ENCODE data around the gene ISL2. TPM values are rescaled to one million over a fixed set of nuclear protein-coding genes. Genes with fewer than 3 reads are reported as not detected.

The ISL2 gene
- total and polyA plus RNA-seq, 9 of the 15 experiments (the other 6 are each of a cell fraction or from before 2014, with no cell fraction given) = 0.15 to 23.7 (median 4.0) TPM

DNA sequence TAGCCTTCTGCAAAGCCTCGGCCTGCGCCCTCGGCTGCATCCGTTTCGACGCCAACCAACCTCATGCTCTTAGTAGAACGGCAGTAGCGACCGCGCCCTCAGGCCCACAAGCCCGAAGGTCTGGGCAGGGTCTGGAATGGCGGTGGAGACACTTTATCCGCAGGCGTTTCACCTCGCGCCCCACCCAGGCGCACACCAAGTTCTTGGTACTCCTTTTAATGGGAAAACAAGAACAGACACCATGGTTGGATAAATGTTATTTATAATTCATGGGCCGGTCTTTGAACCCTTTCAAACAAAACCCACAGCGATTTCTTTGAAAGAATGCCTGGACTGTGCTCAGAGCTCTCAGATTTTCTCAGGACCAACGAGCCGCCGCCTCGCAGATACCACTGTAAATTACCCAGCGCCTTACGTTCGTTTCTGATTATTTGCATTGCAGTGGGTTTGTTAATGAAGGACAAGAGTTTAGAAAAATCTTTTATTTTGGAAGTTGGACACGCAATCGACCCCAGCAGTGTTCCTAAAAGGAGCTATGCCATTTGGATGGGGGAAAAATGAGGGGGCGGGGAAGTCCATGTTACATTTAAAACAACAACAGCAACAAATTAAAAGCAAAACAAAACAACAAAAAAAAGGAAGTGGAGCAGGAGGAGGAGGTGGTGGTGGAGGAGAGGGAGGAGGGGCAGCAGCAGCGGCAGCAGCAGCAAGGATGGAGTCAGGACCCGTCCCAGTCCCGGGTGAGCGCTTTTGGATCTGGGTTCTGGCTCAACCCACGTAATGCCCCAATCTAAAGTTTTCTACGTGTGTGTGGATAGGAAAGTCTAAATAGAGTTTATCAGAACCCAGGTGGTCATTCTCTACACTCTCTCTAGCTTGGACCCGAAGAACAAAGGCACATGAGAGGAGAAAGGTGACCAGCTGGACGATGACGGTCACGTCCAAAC, 993 bp upstream of the ISL2 start (continued):
- TF ChIP-seq HOXB6 (CRISPR knock-in tag; IDR thresholded peaks at IDR 0.05; ENCODE audit: borderline replicate concordance) (no peak), ILK (tag; IDR thresholded peaks at IDR 0.05; ENCODE audit: borderline replicate concordance, low read depth) (no peak), EGR1 (conservative IDR thresholded peaks at IDR 0.05) (peak; percentile 68), ZBTB1 (CRISPR knock-in tag; IDR thresholded peaks at IDR 0.05; ENCODE audit: borderline replicate concordance, low read depth) (no peak), ZNF41 (CRISPR knock-in tag; conservative IDR thresholded peaks at IDR 0.05) (no peak), MYNN (IDR thresholded peaks at IDR 0.05) (no peak), MYNN (CRISPR knock-in tag; IDR thresholded peaks at IDR 0.05) (no peak), JUNB (CRISPR knock-in tag; conservative IDR thresholded peaks at IDR 0.05) (no peak), GTF2F1 (IDR thresholded peaks at IDR 0.05; ENCODE audit: low read depth, low read length) (no peak), BCOR (IDR thresholded peaks at IDR 0.05) (no peak), ZNF197 (CRISPR knock-in tag; IDR thresholded peaks at IDR 0.05; ENCODE audit: low read depth) (no peak)
- TF ChIP-seq, protein P1, sequence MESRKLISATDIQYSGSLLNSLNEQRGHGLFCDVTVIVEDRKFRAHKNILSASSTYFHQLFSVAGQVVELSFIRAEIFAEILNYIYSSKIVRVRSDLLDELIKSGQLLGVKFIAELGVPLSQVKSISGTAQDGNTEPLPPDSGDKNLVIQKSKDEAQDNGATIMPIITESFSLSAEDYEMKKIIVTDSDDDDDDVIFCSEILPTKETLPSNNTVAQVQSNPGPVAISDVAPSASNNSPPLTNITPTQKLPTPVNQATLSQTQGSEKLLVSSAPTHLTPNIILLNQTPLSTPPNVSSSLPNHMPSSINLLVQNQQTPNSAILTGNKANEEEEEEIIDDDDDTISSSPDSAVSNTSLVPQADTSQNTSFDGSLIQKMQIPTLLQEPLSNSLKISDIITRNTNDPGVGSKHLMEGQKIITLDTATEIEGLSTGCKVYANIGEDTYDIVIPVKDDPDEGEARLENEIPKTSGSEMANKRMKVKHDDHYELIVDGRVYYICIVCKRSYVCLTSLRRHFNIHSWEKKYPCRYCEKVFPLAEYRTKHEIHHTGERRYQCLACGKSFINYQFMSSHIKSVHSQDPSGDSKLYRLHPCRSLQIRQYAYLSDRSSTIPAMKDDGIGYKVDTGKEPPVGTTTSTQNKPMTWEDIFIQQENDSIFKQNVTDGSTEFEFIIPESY (CRISPR knock-in tag; IDR thresholded peaks at IDR 0.05) = peak; percentile 54; the same call in 1 of the 2 replicates
- TF ChIP-seq, protein P2, sequence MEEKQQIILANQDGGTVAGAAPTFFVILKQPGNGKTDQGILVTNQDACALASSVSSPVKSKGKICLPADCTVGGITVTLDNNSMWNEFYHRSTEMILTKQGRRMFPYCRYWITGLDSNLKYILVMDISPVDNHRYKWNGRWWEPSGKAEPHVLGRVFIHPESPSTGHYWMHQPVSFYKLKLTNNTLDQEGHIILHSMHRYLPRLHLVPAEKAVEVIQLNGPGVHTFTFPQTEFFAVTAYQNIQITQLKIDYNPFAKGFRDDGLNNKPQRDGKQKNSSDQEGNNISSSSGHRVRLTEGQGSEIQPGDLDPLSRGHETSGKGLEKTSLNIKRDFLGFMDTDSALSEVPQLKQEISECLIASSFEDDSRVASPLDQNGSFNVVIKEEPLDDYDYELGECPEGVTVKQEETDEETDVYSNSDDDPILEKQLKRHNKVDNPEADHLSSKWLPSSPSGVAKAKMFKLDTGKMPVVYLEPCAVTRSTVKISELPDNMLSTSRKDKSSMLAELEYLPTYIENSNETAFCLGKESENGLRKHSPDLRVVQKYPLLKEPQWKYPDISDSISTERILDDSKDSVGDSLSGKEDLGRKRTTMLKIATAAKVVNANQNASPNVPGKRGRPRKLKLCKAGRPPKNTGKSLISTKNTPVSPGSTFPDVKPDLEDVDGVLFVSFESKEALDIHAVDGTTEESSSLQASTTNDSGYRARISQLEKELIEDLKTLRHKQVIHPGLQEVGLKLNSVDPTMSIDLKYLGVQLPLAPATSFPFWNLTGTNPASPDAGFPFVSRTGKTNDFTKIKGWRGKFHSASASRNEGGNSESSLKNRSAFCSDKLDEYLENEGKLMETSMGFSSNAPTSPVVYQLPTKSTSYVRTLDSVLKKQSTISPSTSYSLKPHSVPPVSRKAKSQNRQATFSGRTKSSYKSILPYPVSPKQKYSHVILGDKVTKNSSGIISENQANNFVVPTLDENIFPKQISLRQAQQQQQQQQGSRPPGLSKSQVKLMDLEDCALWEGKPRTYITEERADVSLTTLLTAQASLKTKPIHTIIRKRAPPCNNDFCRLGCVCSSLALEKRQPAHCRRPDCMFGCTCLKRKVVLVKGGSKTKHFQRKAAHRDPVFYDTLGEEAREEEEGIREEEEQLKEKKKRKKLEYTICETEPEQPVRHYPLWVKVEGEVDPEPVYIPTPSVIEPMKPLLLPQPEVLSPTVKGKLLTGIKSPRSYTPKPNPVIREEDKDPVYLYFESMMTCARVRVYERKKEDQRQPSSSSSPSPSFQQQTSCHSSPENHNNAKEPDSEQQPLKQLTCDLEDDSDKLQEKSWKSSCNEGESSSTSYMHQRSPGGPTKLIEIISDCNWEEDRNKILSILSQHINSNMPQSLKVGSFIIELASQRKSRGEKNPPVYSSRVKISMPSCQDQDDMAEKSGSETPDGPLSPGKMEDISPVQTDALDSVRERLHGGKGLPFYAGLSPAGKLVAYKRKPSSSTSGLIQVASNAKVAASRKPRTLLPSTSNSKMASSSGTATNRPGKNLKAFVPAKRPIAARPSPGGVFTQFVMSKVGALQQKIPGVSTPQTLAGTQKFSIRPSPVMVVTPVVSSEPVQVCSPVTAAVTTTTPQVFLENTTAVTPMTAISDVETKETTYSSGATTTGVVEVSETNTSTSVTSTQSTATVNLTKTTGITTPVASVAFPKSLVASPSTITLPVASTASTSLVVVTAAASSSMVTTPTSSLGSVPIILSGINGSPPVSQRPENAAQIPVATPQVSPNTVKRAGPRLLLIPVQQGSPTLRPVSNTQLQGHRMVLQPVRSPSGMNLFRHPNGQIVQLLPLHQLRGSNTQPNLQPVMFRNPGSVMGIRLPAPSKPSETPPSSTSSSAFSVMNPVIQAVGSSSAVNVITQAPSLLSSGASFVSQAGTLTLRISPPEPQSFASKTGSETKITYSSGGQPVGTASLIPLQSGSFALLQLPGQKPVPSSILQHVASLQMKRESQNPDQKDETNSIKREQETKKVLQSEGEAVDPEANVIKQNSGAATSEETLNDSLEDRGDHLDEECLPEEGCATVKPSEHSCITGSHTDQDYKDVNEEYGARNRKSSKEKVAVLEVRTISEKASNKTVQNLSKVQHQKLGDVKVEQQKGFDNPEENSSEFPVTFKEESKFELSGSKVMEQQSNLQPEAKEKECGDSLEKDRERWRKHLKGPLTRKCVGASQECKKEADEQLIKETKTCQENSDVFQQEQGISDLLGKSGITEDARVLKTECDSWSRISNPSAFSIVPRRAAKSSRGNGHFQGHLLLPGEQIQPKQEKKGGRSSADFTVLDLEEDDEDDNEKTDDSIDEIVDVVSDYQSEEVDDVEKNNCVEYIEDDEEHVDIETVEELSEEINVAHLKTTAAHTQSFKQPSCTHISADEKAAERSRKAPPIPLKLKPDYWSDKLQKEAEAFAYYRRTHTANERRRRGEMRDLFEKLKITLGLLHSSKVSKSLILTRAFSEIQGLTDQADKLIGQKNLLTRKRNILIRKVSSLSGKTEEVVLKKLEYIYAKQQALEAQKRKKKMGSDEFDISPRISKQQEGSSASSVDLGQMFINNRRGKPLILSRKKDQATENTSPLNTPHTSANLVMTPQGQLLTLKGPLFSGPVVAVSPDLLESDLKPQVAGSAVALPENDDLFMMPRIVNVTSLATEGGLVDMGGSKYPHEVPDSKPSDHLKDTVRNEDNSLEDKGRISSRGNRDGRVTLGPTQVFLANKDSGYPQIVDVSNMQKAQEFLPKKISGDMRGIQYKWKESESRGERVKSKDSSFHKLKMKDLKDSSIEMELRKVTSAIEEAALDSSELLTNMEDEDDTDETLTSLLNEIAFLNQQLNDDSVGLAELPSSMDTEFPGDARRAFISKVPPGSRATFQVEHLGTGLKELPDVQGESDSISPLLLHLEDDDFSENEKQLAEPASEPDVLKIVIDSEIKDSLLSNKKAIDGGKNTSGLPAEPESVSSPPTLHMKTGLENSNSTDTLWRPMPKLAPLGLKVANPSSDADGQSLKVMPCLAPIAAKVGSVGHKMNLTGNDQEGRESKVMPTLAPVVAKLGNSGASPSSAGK (IDR thresholded peaks at IDR 0.05) = 0 out of 2 replicates have a peak, but pooled peaks have one; percentile 33
